Tibial nerve (tissue), 3 donors: ENCODE data around the gene ZSCAN29.
"Not testable (repeated sequence)": the region's sequence is repeated elsewhere in the genome, so short reads cannot be mapped to it uniquely, and the experiment has no call there.

Source experiments
- CTCF ChIP-seq, 5 experiments: fragments of 200-600 bp in 3 of 5; fragments of 450-650 bp in 2 of 5; sonication (generic) in 3 of 5; IDR thresholded peaks; one replicate each; pipeline ENCODE4 v1.5.1; 2016 to 2019; ENCODE audit warnings: antibody characterized with exemption in 5 of 5, mild to moderate bottlenecking in 3 of 5, moderate library complexity in 2 of 5
- POLR2A ChIP-seq, 2 donors: fragments of 450-650 bp; IDR thresholded peaks; one replicate each; pipeline ENCODE4 v1.6.1; 2017; ENCODE audit warnings: antibody characterized with exemption in 2 of 2, mild to moderate bottlenecking in 2 of 2, moderate library complexity in 2 of 2

GRCh38 chr15:43393592-43393991, 22.7 kb upstream of the ZSCAN29 start:
- not testable (repeated sequence) for TF ChIP-seq POLR2A, CTCF (IDR thresholded peaks at IDR 0.05)
